PC-3 (cell line): ENCODE results near the gene LSP1. TPM values are rescaled to one million over a fixed set of nuclear protein-coding genes. Genes with fewer than 3 reads are reported as not detected.
"Not testable (repeated sequence)": the region's sequence is repeated elsewhere in the genome, so short reads cannot be mapped to it uniquely, and the experiment has no call there.

Experiments
- ATAC-seq: fragments of 200-7000 bp; cut with Tn5 transposase; 2 replicates; pipeline ENCODE4 v1.9.1; 2020; ENCODE audit warnings: mild to moderate bottlenecking, moderate library complexity
- BruUV-seq: library from RNA; stranded (reverse); fragments of 400-500 nt; replicated peaks from 2 replicates; lab custom pipeline; 2021; lab: Mats Ljungman, UMichigan
- CTCF ChIA-PET: fragments of 300-600 bp; sonication (Branson Sonifier 250); formaldehyde crosslinking; loops from one replicate; lab custom pipeline; 2022; ENCODE audit warnings: antibody characterized with exemption; lab: Charles Lee
- POLR2A ChIA-PET: fragments of 300-600 bp; sonication (Branson Sonifier 250); formaldehyde crosslinking; loops from one replicate; lab custom pipeline; 2022; ENCODE audit warnings: antibody characterized with exemption; ENCODE audit not compliant: unreplicated experiment; lab: Charles Lee
- DNase-seq: peaks from one replicate; pipeline ENCODE4 v3.0.0-alpha.2; 2015
- H2AFZ ChIP-seq: fragments of 300-600 bp; sonication (generic); 2 replicates; pipeline ENCODE4 v1.6.0; 2016; ENCODE audit warnings: antibody characterized with exemption, low read length
- H3F3A ChIP-seq: fragments of 300-600 bp; sonication (generic); one replicate; pipeline ENCODE4 v1.6.0; 2017; ENCODE audit warnings: antibody characterized with exemption, low read length, control low read depth, mild to moderate bottlenecking; ENCODE audit not compliant: unreplicated experiment
- H3K27ac ChIP-seq: fragments of 300-600 bp; sonication (generic); 2 replicates; pipeline ENCODE4 v1.5.1; 2016; ENCODE audit warnings: mild to moderate bottlenecking, low read length
- H3K27me3 ChIP-seq: fragments of 300-600 bp; sonication (generic); 2 replicates; pipeline ENCODE4 v1.6.1; 2016; ENCODE audit warnings: low read length, mixed read lengths
- H3K36me3 ChIP-seq: fragments of 300-600 bp; sonication (generic); 2 replicates; pipeline ENCODE4 v1.6.1; 2016; ENCODE audit warnings: low read depth, mixed run types, low read length, mixed read lengths
- H3K4me1 ChIP-seq: fragments of 300-600 bp; sonication (generic); 2 replicates; pipeline ENCODE4 v1.5.1; 2016; ENCODE audit warnings: low read length; ENCODE audit not compliant: insufficient read depth
- H3K4me2 ChIP-seq: fragments of 300-600 bp; sonication (generic); 2 replicates; pipeline ENCODE4 v1.6.0; 2016; ENCODE audit warnings: low read length
- H3K4me3 ChIP-seq: fragments of 300-600 bp; sonication (generic); 2 replicates; pipeline ENCODE4 v1.5.1; 2016; ENCODE audit warnings: mild to moderate bottlenecking, low read length, mixed read lengths
- H3K79me2 ChIP-seq: fragments of 300-600 bp; sonication (generic); 2 replicates; pipeline ENCODE4 v1.6.1; 2017; ENCODE audit warnings: low read length, mixed read lengths
- H3K9ac ChIP-seq: fragments of 300-600 bp; sonication (generic); 2 replicates; pipeline ENCODE4 v1.6.0; 2016; ENCODE audit warnings: mild to moderate bottlenecking, low read length
- H3K9me2 ChIP-seq: fragments of 300-600 bp; sonication (generic); replicated peaks from 2 replicates; pipeline ENCODE4 v1.6.1; 2016; ENCODE audit warnings: mixed run types, low read length, mixed read lengths
- H3K9me3 ChIP-seq: fragments of 300-600 bp; sonication (generic); 2 replicates; pipeline ENCODE4 v1.6.1; 2016; ENCODE audit warnings: low read length, mixed read lengths
- H4K20me1 ChIP-seq: fragments of 300-600 bp; sonication (generic); 2 replicates; pipeline ENCODE4 v1.6.1; 2016; ENCODE audit warnings: low read length, mixed read lengths
- CTCF ChIP-seq: fragments of 300-600 bp; sonication (generic); conservative IDR thresholded peaks from 2 replicates; pipeline ENCODE4 v1.5.1; 2017; ENCODE audit warnings: antibody characterized with exemption, low read depth, mild to moderate bottlenecking, low read length
- EZH2 ChIP-seq: fragments of 300-600 bp; sonication (generic); IDR thresholded peaks from one replicate; pipeline ENCODE4 v1.6.1; 2017; ENCODE audit warnings: antibody characterized with exemption, mild to moderate bottlenecking, low read length; ENCODE audit not compliant: unreplicated experiment
- EZH2phosphoT487 ChIP-seq: fragments of 300-600 bp; sonication (generic); IDR thresholded peaks from 2 replicates; pipeline ENCODE4 v1.6.1; 2018; ENCODE audit warnings: mild to moderate bottlenecking, antibody characterized with exemption, low read length, borderline replicate concordance
- intact Hi-C: fragments of 100-400 bp; cut with micrococcal nuclease; formaldehyde crosslinking; loops from 2 replicates; pipeline ENCODE4 v1.9.0; 2023
- total RNA-seq: library from RNA; depleted of rRNA; stranded (reverse); fragments of >200 nt; gene quantifications from 2 replicates; pipeline ENCODE4 v1.2.3, GENCODE V29; 2014

The LSP1 gene
- total RNA-seq, 1 experiment from 2014 or later = not detected

- H3K9me2 ChIP-seq = no peaks in the 10 kb centered on the region
- intact Hi-C loops = no loop called here
Observed at GRCh38 chr11:1883346-1884302, 30.7 kb downstream of the LSP1 start.

GRCh38 chr11:1884303-1884700 is 31.4 kb downstream of the LSP1 start:
- Histone ChIP-seq H2AFZ (no peak overlapping the region), H3K27me3 (no peaks in the 10 kb centered on the region; the same call in 1 of the 2 replicates), H3K9me3 (no peaks in the 10 kb centered on the region), H4K20me1 (no peaks in the 10 kb centered on the region), H3K4me3 (no peak overlapping the region), H3K36me3 (no peaks in the 10 kb centered on the region), H3K9me2 (no peaks in the 10 kb centered on the region), H3K9ac (no peak overlapping the region), H3K4me1 (no peaks in the 10 kb centered on the region), H3K4me2 (no peak overlapping the region), H3K27ac (no peak overlapping the region), H3K79me2 (no peaks in the 10 kb centered on the region), H3F3A (no peaks in the 10 kb centered on the region)
- POLR2A ChIA-PET = no interaction called here
- CTCF ChIA-PET = interaction anchor here (0.6 kb wide), 1 partner anchor 51 kb away, joined by 4 read pairs; no protein-coding TSS in a partner anchor
- no TSS peak for BruUV-seq
- TF ChIP-seq EZH2 = no peak
- no peak for TF ChIP-seq EZH2phosphoT487
- no peak for TF ChIP-seq CTCF
- intact Hi-C loops = no loop called here
- ATAC-seq (no peak), DNase-seq (no peak)

More at GRCh38 chr11:1883346-1884302, 30.7 kb downstream of the LSP1 start:
- POLR2A ChIA-PET = no interaction called here
- no peaks in the 10 kb centered on the region for H3K4me1 ChIP-seq
- CTCF ChIA-PET = interaction anchor here (0.6 to 1.3 kb wide), 2 partner anchors 51 to 190 kb away, joined by 4 to 11 read pairs; no protein-coding TSS in a partner anchor
- no TSS peak for BruUV-seq
- H3K9me3 ChIP-seq = no peaks in the 10 kb centered on the region
- H3K9ac ChIP-seq = no peak overlapping the region
- no peaks in the 10 kb centered on the region for H3K79me2 ChIP-seq
- ATAC-seq (no peak), DNase-seq (no peak)
- no peaks in the 10 kb centered on the region for H4K20me1 ChIP-seq
- H3K27ac ChIP-seq = no peak overlapping the region
- no peaks in the 10 kb centered on the region for H3F3A ChIP-seq
- H2AFZ ChIP-seq = no peak overlapping the region
- TF ChIP-seq CTCF = no peak
- TF ChIP-seq EZH2 = no peak
- TF ChIP-seq EZH2phosphoT487 = no peak
- no peaks in the 10 kb centered on the region for H3K36me3 ChIP-seq
- no peaks in the 10 kb centered on the region; the same call in 1 of the 2 replicates for H3K27me3 ChIP-seq
- no peak overlapping the region for H3K4me2 ChIP-seq
- H3K4me3 ChIP-seq = no peak overlapping the region

- CTCF ChIA-PET, H3K4me1 ChIP-seq, H3F3A ChIP-seq, ATAC-seq, H3K4me3 ChIP-seq, H3K9me2 ChIP-seq, intact Hi-C loops, H3K36me3 ChIP-seq, H3K9me3 ChIP-seq, H4K20me1 ChIP-seq, H2AFZ ChIP-seq, H3K9ac ChIP-seq, POLR2A ChIA-PET, H3K4me2 ChIP-seq, DNase-seq, BruUV-seq, H3K27me3 ChIP-seq, H3K79me2 ChIP-seq, H3K27ac ChIP-seq: not testable (repeated sequence)
Observed at GRCh38 chr11:1886551-1886950, 33.7 kb downstream of the LSP1 start.
